Measurements from ENCODE around the gene SELENOF.
A peak's percentile ranks its signal among the peaks of the same experiment; 100 is the strongest.

Gene SELENOF

DNA sequence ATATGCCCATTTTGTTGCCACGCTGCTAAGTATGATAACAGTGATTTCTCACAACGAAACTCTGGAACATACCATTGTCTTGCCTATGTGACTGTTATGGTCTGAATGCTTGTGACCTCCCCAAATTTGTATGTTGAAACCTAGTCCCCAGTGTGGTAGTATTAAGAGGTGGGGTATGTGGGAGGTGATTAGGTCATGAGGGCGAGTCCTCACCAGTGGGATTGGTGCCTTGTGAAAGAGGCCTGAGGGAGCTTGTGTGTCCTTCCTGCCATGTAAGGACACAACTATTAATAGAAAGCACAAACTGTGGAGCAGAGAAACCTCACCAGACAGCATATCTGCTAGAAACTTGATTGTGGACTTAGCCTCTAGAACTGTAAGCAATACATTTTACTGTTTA lies 84.6 kb downstream of the SELENOF start:
- TF ChIP-seq, protein P1, sequence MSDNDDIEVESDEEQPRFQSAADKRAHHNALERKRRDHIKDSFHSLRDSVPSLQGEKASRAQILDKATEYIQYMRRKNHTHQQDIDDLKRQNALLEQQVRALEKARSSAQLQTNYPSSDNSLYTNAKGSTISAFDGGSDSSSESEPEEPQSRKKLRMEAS (IDR thresholded peaks at IDR 0.05; ENCODE audit: low read depth, low read length): no peak
- no peak overlapping the region for H3K4me3 ChIP-seq (ENCODE audit: low read depth, low read length)
- peak; percentile 28 for DNase-seq (ENCODE audit: low read depth)

DNA sequence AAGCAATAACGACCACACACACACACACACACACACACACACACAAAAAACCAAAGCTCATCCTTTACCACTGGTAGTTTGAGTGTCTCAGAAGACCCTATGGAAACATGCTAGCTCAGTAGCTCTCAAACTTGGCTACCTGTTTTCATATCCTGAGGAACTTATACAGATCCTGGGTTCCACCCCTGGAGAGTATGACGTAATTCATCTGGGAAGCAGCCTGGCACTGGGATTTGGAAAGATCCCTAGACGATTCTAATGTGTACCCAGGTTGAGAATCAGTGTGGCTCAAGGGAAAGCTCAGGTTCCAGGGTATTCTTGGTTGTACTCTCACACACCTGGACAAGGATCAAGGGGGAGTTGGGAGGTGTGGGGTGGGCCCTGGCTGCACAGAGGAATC lies 85.9 kb downstream of the SELENOF start:
- DNase-seq (ENCODE audit: low read depth): no peak
- no peak overlapping the region for H3K4me3 ChIP-seq (ENCODE audit: low read depth, low read length)

DNA sequence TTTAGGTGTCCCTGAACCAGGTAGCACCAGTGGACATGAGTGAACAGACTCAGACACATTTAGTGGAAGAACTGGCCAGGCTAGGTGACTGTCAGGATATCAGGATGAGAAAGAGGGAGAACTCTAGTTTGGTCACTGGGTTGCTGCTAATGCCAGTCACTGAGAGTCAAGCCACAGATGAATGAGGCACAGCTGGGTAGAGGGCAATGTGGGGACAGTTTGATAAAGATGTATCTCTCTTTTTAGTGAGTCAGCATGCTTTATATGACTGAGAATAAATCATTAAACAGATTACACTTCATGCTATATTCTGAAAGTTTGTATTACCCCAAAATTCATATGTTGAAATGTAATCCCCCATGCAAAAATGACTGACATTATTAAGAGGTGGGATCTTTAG lies 87.1 kb downstream of the SELENOF start:
- TF ChIP-seq MYC (IDR thresholded peaks at IDR 0.05; ENCODE audit: low read depth, low read length): no peak
- TF ChIP-seq, protein P1 (IDR thresholded peaks at IDR 0.05; ENCODE audit: low read depth, low read length): no peak
- TF ChIP-seq, protein P2, sequence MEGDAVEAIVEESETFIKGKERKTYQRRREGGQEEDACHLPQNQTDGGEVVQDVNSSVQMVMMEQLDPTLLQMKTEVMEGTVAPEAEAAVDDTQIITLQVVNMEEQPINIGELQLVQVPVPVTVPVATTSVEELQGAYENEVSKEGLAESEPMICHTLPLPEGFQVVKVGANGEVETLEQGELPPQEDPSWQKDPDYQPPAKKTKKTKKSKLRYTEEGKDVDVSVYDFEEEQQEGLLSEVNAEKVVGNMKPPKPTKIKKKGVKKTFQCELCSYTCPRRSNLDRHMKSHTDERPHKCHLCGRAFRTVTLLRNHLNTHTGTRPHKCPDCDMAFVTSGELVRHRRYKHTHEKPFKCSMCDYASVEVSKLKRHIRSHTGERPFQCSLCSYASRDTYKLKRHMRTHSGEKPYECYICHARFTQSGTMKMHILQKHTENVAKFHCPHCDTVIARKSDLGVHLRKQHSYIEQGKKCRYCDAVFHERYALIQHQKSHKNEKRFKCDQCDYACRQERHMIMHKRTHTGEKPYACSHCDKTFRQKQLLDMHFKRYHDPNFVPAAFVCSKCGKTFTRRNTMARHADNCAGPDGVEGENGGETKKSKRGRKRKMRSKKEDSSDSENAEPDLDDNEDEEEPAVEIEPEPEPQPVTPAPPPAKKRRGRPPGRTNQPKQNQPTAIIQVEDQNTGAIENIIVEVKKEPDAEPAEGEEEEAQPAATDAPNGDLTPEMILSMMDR (IDR thresholded peaks at IDR 0.05; ENCODE audit: low read depth, low read length): no peak
- no peak for TF ChIP-seq POLR2A (IDR thresholded peaks at IDR 0.05; ENCODE audit: extremely low read depth, insufficient read length)
- no peak overlapping the region for H3K4me3 ChIP-seq (ENCODE audit: low read depth, low read length)
- no peak for DNase-seq (ENCODE audit: low read depth)

More for the DNA sequence above, 85.9 kb downstream of the SELENOF start:
- TF ChIP-seq MYC (IDR thresholded peaks at IDR 0.05; ENCODE audit: low read depth, low read length) (no peak), POLR2A (IDR thresholded peaks at IDR 0.05; ENCODE audit: extremely low read depth, insufficient read length) (no peak)
- TF ChIP-seq, protein P1 (IDR thresholded peaks at IDR 0.05; ENCODE audit: low read depth, low read length): no peak
- TF ChIP-seq, protein P2 (IDR thresholded peaks at IDR 0.05; ENCODE audit: low read depth, low read length): no peak

DNA sequence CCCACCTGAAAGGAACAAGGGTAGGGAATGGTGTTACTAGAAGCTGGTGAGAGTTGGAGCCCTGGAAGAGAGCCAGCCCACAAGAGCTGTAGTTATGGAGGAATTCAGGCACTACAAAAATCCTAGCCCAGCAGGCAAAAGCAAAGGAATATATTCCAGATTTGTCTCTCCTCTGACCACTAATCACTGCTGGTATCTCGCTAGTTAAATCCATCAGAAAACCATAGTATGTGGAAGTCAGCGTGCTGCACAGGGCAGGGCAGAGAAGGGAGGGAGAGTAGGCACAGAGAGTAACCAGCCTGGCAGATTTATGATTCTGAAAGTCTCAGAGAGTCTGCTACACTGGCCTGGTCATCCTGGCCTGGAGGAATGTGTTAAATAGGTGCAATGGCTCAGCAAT lies 88.6 kb downstream of the SELENOF start:
- TF ChIP-seq POLR2A (IDR thresholded peaks at IDR 0.05; ENCODE audit: extremely low read depth, insufficient read length): no peak
- TF ChIP-seq MYC (IDR thresholded peaks at IDR 0.05; ENCODE audit: low read depth, low read length): no peak
- TF ChIP-seq, protein P2 (IDR thresholded peaks at IDR 0.05; ENCODE audit: low read depth, low read length): no peak
- TF ChIP-seq, protein P1 (IDR thresholded peaks at IDR 0.05; ENCODE audit: low read depth, low read length): no peak
- no peak overlapping the region for H3K4me3 ChIP-seq (ENCODE audit: low read depth, low read length)
- no peak for DNase-seq (ENCODE audit: low read depth)

DNA sequence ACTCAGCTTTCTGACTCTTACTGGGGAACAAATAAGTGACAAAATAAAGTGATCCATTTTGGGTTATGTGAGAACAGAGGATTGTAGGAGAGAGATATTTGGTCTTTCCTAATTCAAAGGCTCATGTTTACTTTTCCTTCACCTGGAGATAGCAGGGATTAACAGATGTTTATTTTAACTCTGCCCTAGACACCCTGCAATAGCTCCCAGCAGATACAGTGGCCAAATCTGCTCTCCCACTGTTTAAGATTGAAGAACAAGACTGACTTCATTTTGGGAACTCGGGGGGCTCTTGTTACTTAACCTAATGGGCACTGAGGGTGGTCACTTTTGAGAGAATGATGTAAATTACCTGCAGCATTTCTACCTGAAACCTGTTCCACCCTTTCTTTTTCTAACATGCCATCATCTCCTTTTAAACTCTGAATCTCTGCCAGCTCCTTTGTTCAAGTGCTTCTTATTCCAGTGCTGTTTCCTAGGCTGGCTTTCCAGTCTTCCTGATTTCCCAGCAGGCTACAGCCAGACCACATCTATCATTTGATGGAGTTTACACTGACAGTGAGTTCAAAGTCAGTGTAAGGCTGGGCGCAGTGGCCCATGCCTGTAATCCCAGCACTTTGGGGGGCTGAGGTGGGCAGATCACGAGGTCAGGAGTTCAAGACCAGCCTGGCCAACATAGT lies 90.0 kb downstream of the SELENOF start:
- TF ChIP-seq POLR2A (IDR thresholded peaks at IDR 0.05; ENCODE audit: extremely low read depth, insufficient read length): no peak
- TF ChIP-seq, protein P1 (IDR thresholded peaks at IDR 0.05; ENCODE audit: low read depth, low read length): no peak
- TF ChIP-seq, protein P2 (IDR thresholded peaks at IDR 0.05; ENCODE audit: low read depth, low read length): no peak
- TF ChIP-seq MYC (IDR thresholded peaks at IDR 0.05; ENCODE audit: low read depth, low read length): no peak
- no peak for DNase-seq (ENCODE audit: low read depth)
- H3K4me3 ChIP-seq (ENCODE audit: low read depth, low read length): no peak overlapping the region

DNA sequence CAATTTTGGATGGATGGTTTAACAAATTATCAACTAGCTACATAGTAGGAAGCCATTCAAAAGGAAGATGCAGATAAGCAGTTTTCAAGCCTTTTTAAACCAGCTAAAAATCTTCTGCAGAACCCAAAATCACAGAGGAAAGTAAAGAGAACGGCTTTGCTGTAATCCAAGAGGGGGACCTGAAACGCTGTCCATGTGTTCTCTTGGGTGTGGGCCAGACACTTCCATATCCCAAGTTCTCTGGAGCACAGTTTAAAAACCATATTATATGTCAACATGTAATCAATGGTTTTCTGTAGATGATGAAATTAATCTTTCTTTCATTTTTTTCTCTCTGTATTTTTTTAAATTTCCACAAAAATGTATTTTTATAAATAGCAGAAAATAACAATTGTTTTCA lies 90.5 kb downstream of the SELENOF start:
- DNase-seq (ENCODE audit: low read depth): no peak
- H3K4me3 ChIP-seq (ENCODE audit: low read depth, low read length): no peak overlapping the region
- TF ChIP-seq, protein P1 (IDR thresholded peaks at IDR 0.05; ENCODE audit: low read depth, low read length): no peak
- TF ChIP-seq POLR2A (IDR thresholded peaks at IDR 0.05; ENCODE audit: extremely low read depth, insufficient read length): no peak
- TF ChIP-seq MYC (IDR thresholded peaks at IDR 0.05; ENCODE audit: low read depth, low read length): no peak
